ENCODE results near the gene OR52K2.

DNA sequence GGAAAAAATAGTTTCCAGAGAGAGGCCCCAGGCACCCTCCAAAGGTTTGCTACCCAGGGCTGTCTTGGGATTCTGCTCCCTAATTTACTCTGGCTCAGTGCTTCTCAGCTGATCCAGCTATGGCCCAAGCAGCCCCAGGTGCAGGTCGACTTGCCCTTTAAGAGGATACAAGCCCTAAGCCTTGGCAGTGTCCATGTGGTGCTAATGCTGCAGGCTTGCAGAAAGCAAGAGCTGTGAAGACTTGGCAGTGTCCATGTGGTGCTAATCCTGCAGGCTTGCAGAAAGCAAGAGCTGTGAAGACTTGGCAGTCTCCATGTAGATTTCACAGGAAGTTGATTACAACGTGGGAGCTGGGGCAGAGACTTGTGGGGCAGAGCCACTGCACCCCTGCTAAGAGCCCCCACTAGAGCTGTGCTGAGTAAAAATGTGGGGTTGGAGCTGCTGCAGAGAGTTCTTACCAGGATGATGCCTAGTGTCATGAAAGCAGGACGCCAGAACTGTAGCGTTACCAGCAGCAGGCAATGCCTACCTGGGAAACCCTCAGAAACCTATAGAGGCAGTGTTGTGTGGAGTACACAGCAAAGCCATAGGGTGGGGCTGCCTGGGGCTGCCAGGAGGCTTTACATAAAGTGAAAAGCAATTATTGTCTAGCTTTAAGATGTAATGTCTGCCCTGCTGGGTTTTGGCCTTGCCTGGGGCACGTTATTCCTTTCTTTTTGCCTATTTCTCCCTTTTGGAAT, 17.2 kb downstream of the OR52K2 start:
- no peak for TF ChIP-seq CTCF (conservative IDR thresholded peaks at IDR 0.05 in 1 of 2, IDR thresholded peaks at IDR 0.05 in 1 of 2; ENCODE audit: low read depth in 1 of 2, low read length in 2 of 2)
- no peak for TF ChIP-seq EZH2 (IDR thresholded peaks at IDR 0.05; ENCODE audit: low read length, missing control alignments)

Measured in fibroblast of lung (primary cell).